HEK293T (cell line): ENCODE measurements around the gene KAZALD1.

Experiments used
- ARNT ChIP-seq: fragments of 450-650 bp; IDR thresholded peaks from 2 replicates; pipeline ENCODE4 v1.6.1; 2017; ENCODE audit warnings: mild to moderate bottlenecking
- BHLHE40 ChIP-seq: fragments of 450-650 bp; IDR thresholded peaks from 2 replicates; pipeline ENCODE4 v1.6.1; 2016; ENCODE audit warnings: mild to moderate bottlenecking, moderate library complexity, borderline replicate concordance
- FOXA1 ChIP-seq: fragments of 450-650 bp; IDR thresholded peaks from 2 replicates; pipeline ENCODE4 v1.6.1; 2016; ENCODE audit warnings: mild to moderate bottlenecking
- LEF1 ChIP-seq: fragments of 450-650 bp; IDR thresholded peaks from 2 replicates; pipeline ENCODE4 v1.6.1; 2017; ENCODE audit warnings: mild to moderate bottlenecking, borderline replicate concordance
- ZNF384 ChIP-seq: fragments of 450-650 bp; IDR thresholded peaks from 2 replicates; pipeline ENCODE4 v1.6.1; 2016
- TF ChIP-seq, protein P1 (sequence below): fragments of 450-650 bp; IDR thresholded peaks from 2 replicates; pipeline ENCODE4 v1.6.1; 2016

DNA sequence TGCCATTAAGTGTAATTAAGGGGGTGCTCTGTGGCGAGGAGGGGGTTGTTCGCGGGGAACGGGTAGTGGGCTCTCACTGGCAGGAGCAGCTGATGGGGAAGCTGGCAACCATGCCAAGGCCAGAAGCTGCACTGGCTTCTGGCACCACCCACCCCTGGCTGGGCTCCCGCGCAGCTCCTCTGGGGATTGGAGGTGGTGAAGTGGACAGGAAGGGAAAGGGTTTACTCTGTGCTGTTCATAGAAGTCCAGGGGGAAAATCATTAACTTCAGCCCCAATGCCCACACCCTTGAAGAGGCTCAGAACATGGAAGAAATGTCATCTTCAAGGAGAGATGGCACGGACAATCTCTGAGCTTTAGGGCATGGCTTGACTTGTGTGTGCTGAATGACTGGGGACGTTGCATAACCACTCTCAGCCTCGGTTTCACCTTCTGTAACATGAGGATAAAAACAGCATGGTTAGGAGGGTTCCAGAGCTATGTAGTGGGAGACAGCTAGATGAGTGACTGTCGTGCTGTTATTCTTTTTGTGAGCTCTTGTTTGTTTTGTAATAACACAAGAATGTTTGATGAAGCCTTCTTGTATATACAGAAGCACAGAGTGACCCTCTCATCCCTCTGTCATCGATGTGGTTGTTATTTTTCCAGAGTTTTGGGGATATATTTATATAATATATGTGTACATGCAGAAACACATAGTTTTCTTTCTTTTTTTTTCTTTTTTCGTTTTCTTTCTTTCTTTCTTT is 29.9 kb downstream of the KAZALD1 start:
- TF ChIP-seq, protein P1, sequence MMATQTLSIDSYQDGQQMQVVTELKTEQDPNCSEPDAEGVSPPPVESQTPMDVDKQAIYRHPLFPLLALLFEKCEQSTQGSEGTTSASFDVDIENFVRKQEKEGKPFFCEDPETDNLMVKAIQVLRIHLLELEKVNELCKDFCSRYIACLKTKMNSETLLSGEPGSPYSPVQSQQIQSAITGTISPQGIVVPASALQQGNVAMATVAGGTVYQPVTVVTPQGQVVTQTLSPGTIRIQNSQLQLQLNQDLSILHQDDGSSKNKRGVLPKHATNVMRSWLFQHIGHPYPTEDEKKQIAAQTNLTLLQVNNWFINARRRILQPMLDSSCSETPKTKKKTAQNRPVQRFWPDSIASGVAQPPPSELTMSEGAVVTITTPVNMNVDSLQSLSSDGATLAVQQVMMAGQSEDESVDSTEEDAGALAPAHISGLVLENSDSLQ, result no peak
- TF ChIP-seq ZNF384 (no peak), ARNT (no peak), BHLHE40 (no peak), FOXA1 (no peak), LEF1 (no peak)
